ENCODE results near the gene VAMP8.
"Not testable (repeated sequence)": the region's sequence is repeated elsewhere in the genome, so short reads cannot be mapped to it uniquely, and the experiment has no call there.

VAMP8 gene

DNA sequence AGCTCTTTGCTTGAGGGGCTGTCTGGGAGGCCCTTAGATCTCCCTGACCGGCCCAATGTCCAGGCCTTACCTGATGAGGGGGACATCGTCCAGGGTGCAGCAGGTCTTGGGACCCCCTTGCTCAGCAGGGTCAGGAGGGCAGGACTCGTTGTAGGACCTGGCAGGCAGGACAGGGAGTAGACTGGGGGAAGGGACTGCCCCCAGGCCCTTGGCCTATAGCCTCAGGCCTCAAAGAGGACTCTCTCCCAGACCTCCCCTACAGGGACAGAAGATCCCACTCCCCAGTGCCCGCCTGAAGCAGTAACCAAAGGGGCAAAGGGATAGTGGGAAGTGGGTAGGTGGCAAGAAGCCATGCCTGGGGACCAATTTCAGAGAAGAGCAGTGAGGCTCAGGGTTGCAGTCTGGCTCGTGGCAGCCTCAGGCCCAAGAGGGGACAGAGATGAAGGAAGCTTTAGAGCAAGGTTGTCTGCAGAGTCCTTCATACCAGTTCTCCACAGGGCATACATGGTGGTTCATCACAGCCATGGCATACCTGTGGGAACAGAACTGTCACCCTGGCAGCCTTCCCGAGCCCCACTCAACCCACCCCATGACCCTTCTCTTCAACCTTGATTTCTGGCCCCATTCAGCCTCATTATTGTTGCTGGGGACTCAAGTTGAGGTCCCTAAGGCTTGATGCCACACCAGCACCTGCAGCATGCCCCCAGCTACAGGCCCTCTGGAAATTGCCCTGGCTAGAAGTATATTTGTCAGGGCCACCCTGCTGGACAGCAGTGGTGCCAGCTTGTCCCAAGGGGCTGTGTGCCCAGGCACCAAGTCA is 23.8 kb downstream of the VAMP8 start:
- no peak for DNase-seq

- DNase-seq = no peak
Measured at GRCh38 chr2:85601771-85602475, 24.5 kb downstream of the VAMP8 start.

- peak; percentile 88 for DNase-seq
Measured at GRCh38 chr2:85602476-85603234, 25.3 kb downstream of the VAMP8 start, which contains the start of gene TMEM150A. Gene TMEM150A, minus strand, starts transcription at chr2:85602698. Its CDS starts 750 bp downstream, at chr2:85601948.

DNA sequence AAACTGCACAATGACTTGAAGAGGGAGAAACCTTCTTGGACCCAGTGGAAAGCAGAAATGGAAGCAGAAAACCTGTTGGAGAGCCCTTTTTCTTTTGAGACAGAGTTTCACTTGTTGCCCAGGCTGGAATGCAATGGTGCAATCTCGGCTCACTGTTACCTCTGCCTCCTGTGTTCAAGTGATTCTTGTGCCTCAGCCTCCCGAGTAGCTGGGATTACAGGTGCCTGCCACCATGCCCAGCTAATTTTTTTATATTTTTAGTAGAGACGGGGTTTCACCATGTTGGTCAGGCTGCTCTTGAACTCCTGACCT is 26.7 kb downstream of the VAMP8 start:
- DNase-seq = not testable (repeated sequence)

DNA sequence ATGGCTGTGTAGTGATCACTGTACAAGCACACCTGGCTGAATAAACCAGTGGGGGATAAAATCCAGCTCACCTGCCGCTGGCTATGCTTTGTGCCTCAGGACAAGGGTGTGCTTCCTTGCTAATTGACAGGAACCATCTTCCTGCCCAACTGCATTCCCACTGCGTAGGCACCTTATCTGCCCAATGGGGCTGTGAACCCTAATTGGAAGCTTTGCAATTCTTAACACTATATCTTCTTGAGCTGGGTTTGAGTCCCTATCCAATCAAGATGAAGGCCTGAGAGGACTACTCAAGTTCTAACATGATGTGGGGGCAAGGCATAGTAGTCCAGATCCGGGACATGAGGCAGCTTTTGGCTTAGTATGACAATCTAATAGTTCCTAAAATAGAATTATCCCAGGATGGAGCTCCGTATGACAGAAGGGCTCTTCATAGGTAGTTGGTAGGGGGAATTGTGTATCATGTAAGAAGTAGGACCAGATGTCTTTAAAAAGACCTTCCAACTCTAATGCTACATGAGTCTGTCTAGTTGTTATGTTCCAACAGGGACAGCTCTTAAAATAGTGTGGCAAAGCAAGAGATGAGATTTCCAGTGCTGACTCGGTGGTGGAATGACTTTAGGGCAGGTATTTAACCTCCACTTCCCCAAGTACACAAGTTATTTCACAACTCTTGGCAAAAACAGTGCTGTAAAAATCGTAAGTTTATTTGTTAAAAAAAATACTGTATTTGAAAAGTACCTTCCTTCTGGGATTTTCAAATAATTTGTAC is 27.4 kb downstream of the VAMP8 start:
- DNase-seq = no peak

DNA sequence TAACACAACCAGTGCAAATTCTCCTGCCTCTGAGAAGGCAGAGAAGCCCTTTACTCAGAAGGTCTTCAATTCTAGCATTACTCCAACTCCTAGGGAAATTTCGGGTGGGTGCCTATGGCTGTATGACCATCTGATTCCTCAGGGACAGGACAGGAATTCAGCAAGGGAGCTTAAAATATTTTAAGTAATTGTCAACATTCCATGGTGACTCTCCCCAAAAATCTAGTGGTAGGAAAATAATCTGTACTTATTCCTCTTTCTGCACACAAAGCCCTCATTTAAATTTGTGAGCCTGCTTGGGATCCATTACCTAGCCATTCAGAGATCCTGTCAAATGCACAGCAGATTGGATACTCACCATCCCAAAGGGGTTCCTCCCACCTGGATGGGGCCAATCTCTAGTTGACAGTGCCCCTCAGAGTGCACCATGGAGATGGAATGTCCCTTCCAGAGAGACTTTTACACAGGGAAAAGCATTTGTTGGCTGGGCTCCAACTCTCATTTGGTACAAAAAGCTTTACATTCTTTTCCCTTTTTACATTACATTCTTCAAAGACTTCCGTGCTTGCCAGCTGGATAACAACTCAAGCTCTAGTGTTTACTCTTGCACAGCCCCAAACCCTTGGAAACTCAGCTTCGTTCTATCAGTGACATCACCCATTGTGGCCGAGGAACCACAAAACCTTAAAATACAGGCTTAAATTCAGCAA is 28.2 kb downstream of the VAMP8 start:
- no peak for DNase-seq

DNA sequence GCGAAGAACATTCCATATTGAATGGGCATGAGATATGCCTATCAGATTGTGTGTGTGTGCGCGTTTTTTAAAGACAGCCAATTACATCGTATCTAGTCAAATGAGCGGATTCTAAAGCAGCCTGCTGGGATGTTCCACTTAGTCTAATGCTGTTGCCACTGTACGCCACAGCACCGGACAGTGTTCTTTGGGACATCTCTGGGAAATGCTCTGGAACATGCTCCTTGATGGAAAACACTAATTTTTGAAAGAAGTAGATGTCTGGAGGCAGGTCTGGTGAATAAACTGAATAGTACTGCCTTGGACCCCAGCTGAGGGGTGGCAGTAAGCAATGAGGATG is 28.7 kb downstream of the VAMP8 start:
- DNase-seq = no peak

DNA sequence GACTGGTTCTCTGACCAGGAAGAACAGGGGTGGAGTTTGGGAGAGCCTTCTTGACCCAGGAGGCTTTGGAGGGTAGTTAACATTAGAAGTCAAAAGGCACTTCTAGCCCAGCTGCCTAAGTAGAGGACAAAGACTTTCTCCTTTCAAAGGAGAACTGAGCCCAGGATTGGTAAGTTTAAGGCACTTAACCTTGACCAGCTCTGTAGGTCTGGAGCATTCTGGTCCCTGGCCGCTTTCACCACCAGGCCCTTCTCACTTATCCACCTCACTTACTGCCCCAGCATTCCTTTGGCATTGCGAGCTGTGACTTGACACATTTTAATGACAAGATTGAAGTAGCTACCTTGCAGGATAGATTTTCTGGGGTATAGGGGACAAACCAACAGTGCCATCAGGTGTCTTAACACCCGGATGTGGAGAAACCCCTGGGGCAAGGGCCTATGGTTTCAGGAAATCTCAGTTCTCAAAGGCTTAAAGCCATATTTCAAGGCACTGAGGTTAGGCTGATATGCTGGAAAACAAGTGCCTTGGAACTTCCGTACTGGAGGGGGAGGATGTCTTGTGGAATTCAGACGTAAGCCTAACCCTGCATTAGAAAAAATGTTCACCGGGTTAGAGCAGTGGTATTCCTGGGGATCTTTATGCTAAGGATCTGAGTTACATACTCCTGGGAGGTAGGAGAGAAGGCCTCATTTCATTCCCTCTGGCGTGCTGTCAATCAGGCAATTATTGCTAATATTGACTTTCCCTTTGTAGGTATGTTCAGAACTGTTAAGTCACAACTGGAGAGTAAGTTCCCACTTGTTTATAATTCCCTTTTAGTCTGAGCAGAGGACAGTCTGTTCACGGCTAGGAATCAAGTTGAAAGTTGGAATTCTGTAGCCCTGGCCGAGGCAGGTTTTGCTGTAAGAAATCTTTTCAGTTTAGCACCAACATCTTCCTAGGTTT is 30.2 kb downstream of the VAMP8 start:
- no peak for DNase-seq

DNA sequence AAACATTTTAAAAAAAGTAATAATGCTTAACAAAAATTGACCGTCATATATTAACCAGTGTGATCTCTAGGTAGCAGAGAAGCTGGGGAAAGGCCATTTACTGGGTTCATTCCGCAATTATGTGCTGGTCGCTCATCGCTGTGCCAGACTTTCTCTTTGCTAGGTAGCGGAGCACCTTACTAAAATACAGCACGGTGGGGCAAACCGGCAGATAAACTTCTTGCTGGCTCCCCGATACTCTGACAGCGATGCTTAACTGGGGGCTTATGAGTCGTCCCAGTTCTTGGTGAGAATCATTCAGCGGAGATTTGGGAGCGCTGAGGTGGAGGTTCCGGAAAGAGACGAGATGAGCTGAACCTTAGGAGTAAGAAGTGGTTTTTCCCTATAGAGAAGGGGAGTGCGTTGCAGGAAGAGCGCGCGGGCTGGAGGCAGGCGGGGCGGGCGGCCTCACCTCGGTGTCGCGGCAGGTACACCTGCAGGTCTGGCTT is 33.9 kb downstream of the VAMP8 start:
- no peak for DNase-seq

DNA sequence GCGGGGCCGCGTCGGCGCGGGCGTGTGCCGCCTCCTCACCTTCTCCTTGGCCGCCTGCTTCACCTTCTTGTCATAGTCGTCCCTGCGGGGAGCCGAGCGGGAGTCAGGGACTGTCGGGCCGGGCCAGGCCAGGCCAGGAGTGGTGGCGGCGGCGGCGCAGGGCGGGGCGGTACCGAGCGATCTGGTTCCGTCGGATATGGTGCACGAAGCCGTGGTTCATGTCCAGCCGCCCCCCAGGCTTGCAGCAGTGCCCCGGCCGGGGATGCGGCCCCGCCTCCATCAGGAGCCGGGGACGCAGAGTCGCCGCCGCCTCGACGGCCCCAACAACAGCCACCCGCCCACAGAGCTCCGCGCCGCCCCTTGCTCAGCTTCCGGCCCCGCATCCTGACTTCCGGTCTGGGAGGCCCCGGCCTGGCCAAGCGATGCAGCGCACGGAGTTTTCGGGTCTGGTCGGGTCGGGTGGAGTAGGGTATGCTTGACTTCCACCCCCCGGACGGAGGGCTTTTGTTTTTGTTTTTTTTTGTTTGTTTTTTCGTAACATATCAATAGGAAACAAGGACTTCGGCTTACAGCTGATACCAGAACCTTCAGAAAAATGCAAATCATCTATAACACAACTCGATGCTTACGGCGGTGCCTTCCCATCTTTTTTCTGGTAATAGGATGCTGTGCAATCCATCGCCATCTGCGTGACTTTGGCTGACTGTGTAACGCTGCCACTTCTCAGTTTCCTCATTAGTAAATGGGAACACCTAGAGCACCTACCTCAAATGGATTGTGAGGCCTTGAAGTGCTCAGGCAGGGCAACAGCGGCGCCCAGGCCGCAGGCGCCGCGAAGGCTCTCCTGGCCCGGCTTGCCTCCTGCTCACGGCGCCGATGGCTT is 34.6 kb downstream of the VAMP8 start, which contains the start of gene C2orf68:
Gene C2orf68, minus strand, starts transcription at position 362 of the 883 bp plus-strand sequence. Its CDS starts 82 bp downstream, at position 280.
- peak; percentile 84 for DNase-seq

- no peak for DNase-seq
Measured at GRCh38 chr2:85613717-85614515, 36.5 kb downstream of the VAMP8 start.

DNA sequence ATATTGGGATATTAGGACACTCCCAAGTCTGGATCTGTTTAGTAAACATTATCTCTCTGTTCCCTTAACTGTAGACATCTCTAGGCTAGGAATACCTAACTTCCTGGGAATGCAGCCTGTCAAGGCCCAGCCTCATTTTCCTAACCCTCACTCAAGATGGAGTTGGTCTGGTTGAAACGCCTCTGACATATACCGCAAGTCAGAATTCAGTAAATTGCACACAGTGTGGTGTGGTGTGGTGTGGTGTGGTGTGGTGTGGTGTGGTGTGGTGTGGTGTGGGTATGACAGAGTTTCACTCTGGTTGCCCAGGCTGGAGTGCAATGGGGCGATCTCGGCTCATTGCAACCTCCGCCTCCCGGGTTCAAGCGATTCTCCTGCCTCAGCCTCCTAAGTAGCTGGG is 37.4 kb downstream of the VAMP8 start:
- DNase-seq = not testable (repeated sequence)

- no peak for DNase-seq
Measured at GRCh38 chr2:85615413-85615728, 38.0 kb downstream of the VAMP8 start.

GRCh38 chr2:85617723-85618122 is 40.3 kb downstream of the VAMP8 start:
- DNase-seq = not testable (repeated sequence)

DNA sequence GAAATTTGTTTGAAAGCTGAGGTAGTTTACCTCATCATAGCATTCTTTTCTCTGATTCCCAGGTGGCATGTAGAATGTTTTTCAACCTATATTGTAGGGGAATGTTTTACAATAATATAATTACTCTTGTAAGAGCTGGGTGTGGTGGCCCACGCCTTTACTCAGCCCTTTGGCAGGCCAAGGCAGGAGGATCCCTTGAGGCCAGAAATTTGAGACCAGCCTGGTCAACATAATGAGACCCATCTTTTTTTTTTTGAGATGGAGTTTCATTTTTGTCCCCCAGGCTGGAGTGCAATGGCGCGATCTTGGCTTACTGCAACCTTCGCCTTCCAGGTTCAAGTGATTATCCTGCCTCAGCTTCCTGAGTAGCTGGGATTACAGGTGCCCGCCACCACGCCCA is 42.2 kb downstream of the VAMP8 start:
- DNase-seq = no peak

DNA sequence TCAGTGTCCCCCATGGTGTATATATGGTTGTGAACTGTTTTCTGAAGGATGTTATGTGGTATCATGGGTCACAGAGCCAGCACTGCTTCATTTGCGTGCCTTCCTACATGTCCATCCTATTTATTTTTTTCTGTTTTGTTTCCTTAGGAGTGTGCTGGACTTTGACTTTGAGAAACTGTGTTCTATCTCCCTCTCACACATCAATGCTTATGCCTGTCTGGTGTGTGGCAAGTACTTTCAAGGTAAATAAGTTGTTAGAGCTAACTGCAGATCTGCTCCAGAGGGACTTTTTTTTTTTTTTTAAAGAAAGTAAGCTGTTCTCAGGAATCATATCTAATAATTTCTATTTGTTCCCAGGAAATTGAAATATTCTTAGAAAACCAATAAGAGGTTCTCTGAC is 44.0 kb downstream of the VAMP8 start:
- no peak for DNase-seq

DNA sequence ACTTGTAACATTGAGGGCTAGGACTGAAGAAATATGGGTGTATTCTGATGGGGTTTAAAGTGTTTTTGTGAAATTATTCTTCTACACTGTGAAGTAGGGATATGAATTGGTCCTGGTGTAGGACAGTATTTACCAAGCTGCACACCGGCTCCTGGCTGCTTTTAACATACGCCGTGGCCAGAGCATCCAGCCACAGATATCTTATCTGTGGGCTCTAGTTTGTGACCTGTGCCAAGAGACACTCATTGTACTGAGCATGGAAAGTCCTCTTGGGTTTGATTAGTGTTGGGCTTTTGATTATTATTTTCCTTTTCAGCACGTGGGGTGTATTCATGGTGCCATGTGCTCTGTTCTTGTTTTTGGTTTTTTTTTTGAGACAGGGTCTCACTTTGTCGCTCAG is 46.6 kb downstream of the VAMP8 start:
- no peak for DNase-seq

GRCh38 chr2:85628658-85629057 is 51.3 kb downstream of the VAMP8 start:
- DNase-seq = no peak

- no peak for DNase-seq
Measured at GRCh38 chr2:85631316-85631715, 53.9 kb downstream of the VAMP8 start.

All from activated naive CD4-positive, alpha-beta T cell treated with anti-CD3 and anti-CD28 coated beads, Interleukin-2, amount 50 U/mL, for 16 hours (primary cell).